IMR-90 (cell line): ENCODE measurements around the gene WRAP73. TPM values are rescaled to one million over a fixed set of nuclear protein-coding genes. Genes with fewer than 3 reads are reported as not detected.
A peak's percentile ranks its signal among the peaks of the same experiment; 100 is the strongest.

Experiments
- ATAC-seq: fragments of 200-7000 bp; cut with Tn5 transposase; 2 replicates; pipeline ENCODE4 v1.9.1; 2020; ENCODE audit warnings: low read depth, mild to moderate bottlenecking, moderate library complexity
- BruUV-seq: library from RNA; stranded (reverse); fragments of 400-500 nt; replicated peaks from 2 replicates; lab custom pipeline; 2021; lab: Mats Ljungman, UMichigan
- CTCF ChIA-PET: fragments of 300-600 bp; formaldehyde crosslinking; extraction: SDS; loops from one replicate; lab custom pipeline; 2021; ENCODE audit warnings: antibody characterized with exemption; lab: Yijun Ruan, JAX
- POLR2A ChIA-PET: fragments of 300-600 bp; sonication (Branson Sonifier 250); formaldehyde crosslinking; loops from one replicate; lab custom pipeline; 2022; ENCODE audit warnings: antibody characterized with exemption; ENCODE audit not compliant: unreplicated experiment; lab: Charles Lee
- DNase-seq: peaks from one replicate; pipeline ENCODE4 v3.0.0; 2013
- H2AFZ ChIP-seq: replicated peaks from 2 replicates; pipeline ENCODE3; 2013; ENCODE audit warnings: low read length, mild to moderate bottlenecking; ENCODE audit not compliant: poor library complexity
- H2AK5ac ChIP-seq: 2 replicates; pipeline ENCODE4 v1.6.1; 2013; ENCODE audit warnings: low read depth, low read length, inconsistent platforms
- H2AK9ac ChIP-seq: replicated peaks from 2 replicates; pipeline ENCODE3; 2013; ENCODE audit warnings: mild to moderate bottlenecking, low read depth, low read length, moderate library complexity; ENCODE audit not compliant: poor library complexity
- H2BK120ac ChIP-seq: 2 replicates; pipeline ENCODE4 v1.6.1; 2013; ENCODE audit warnings: low read depth, low read length, inconsistent platforms
- H2BK15ac ChIP-seq: 3 replicates; pipeline ENCODE4 v1.6.1; 2013; ENCODE audit warnings: low read depth, low read length, inconsistent platforms
- H2BK20ac ChIP-seq: 2 replicates; pipeline ENCODE4 v1.6.1; 2013; ENCODE audit warnings: low read depth, mild to moderate bottlenecking, inconsistent platforms, low read length, moderate library complexity
- H2BK5ac ChIP-seq: 2 replicates; pipeline ENCODE4 v1.6.1; 2013; ENCODE audit warnings: mild to moderate bottlenecking, low read depth, low read length, inconsistent platforms; ENCODE audit not compliant: poor library complexity, severe bottlenecking
- H3K14ac ChIP-seq: replicated peaks from 2 replicates; pipeline ENCODE4 v1.6.1; 2013; ENCODE audit warnings: low read depth, low read length, inconsistent platforms
- H3K18ac ChIP-seq: 2 replicates; pipeline ENCODE4 v1.6.1; 2013; ENCODE audit warnings: low read depth, low read length, control low read depth
- H3K23ac ChIP-seq: 2 replicates; pipeline ENCODE4 v1.6.1; 2013; ENCODE audit warnings: low read depth, low read length, inconsistent platforms
- H3K27ac ChIP-seq: 2 replicates; pipeline ENCODE4 v1.5.1; 2013; ENCODE audit warnings: mild to moderate bottlenecking, control low read depth, low read length; ENCODE audit not compliant: insufficient read depth
- H3K27me3 ChIP-seq: 2 replicates; pipeline ENCODE4 v1.6.1; 2013; ENCODE audit warnings: low read length; ENCODE audit not compliant: control insufficient read depth, insufficient read depth
- H3K36me3 ChIP-seq: 2 replicates; pipeline ENCODE4 v1.6.1; 2013; ENCODE audit warnings: low read length, mixed read lengths; ENCODE audit not compliant: control insufficient read depth, insufficient read depth
- H3K4ac ChIP-seq: 2 replicates; pipeline ENCODE4 v1.6.1; 2013; ENCODE audit warnings: low read depth, low read length, inconsistent platforms
- H3K4me1 ChIP-seq: 2 replicates; pipeline ENCODE4 v1.6.1; 2013; ENCODE audit warnings: low read length, mixed read lengths; ENCODE audit not compliant: control insufficient read depth, insufficient read depth
- H3K4me2 ChIP-seq: 2 replicates; pipeline ENCODE4 v1.6.1; 2013; ENCODE audit warnings: low read depth, mild to moderate bottlenecking, control low read depth, low read length, moderate library complexity
- H3K4me3 ChIP-seq: 2 replicates; pipeline ENCODE4 v1.5.1; 2013; ENCODE audit warnings: low read depth, mild to moderate bottlenecking, control low read depth, low read length, moderate library complexity; ENCODE audit not compliant: insufficient read depth
- H3K56ac ChIP-seq: 2 replicates; pipeline ENCODE4 v1.6.1; 2013; ENCODE audit warnings: low read length, inconsistent platforms; ENCODE audit not compliant: insufficient read depth; ENCODE audit errors: extremely low read depth
- H3K79me1 ChIP-seq, 2 experiments: 2 replicates each; pipeline ENCODE4 v1.6.1; 2013; ENCODE audit warnings: low read length in 2 of 2, inconsistent platforms in 1 of 2, low read depth in 1 of 2
- H3K9ac ChIP-seq: 2 replicates; pipeline ENCODE4 v1.6.1; 2013; ENCODE audit warnings: low read depth, low read length, control low read depth
- H3K9me1 ChIP-seq: 2 replicates; pipeline ENCODE4 v1.6.1; 2013; ENCODE audit warnings: low read length, inconsistent platforms; ENCODE audit not compliant: insufficient read depth
- H3K9me3 ChIP-seq: 2 replicates; pipeline ENCODE4 v1.6.1; 2013; ENCODE audit warnings: low read length; ENCODE audit not compliant: control insufficient read depth, insufficient read depth
- H4K20me1 ChIP-seq: 2 replicates; pipeline ENCODE4 v1.6.1; 2013; ENCODE audit warnings: low read length, inconsistent platforms; ENCODE audit not compliant: insufficient read depth
- H4K5ac ChIP-seq: 2 replicates; pipeline ENCODE4 v1.6.1; 2013; ENCODE audit warnings: mild to moderate bottlenecking, low read depth, low read length, control low read depth
- H4K8ac ChIP-seq, 2 experiments: 2 replicates each; pipeline ENCODE4 v1.6.1; 2013; ENCODE audit warnings: low read depth in 2 of 2, low read length in 2 of 2, control low read depth in 1 of 2, inconsistent platforms in 1 of 2
- H4K91ac ChIP-seq: 2 replicates; pipeline ENCODE4 v1.6.1; 2013; ENCODE audit warnings: low read depth, low read length, inconsistent platforms; ENCODE audit not compliant: insufficient read depth
- RAD21 ChIP-seq: IDR thresholded peaks from 2 replicates; pipeline ENCODE4 v1.6.1; 2012; ENCODE audit warnings: low read length, improper control_type of control experiment
- USF2 ChIP-seq: fragments of 150-350 bp; IDR thresholded peaks from 2 replicates; pipeline ENCODE4 v1.6.1; 2017; ENCODE audit warnings: mild to moderate bottlenecking, antibody characterized with exemption, low read length, low read depth
- WGBS, 2 experiments: methylation state at CpG; one replicate each; pipeline versions ENCODE4 v1.1.5 to v1.1.7; 2013; ENCODE audit warnings: missing lambda C conversion rate in 2 of 2; ENCODE audit not compliant: insufficient read length in 1 of 2; ENCODE audit errors: extremely low coverage in 2 of 2; 5-methylcytosine and 5-hydroxymethylcytosine counted together
- dilution Hi-C: fragments of 300-500 bp; cut with HindIII; formaldehyde crosslinking; loops from one replicate; pipeline ENCODE4 v1.14.3; 2018; ENCODE audit warnings: low sequenced_read_pairs; ENCODE audit not compliant: unreplicated experiment
- in situ Hi-C: fragments of 300-500 bp; cut with MboI; formaldehyde crosslinking; loops from 3 replicates; pipeline ENCODE4 v1.14.3; 2019; ENCODE audit warnings: low sequenced_read_pairs, inconsistent platforms, mixed read lengths
- intact Hi-C: fragments of 100-400 bp; cut with micrococcal nuclease; formaldehyde crosslinking; loops from 2 replicates; pipeline ENCODE4 v1.10.0; 2022
- polyA plus RNA-seq, 3 experiments: library from polyadenylated mRNA; depleted of rRNA; stranded (reverse); fragments of >200 nt; gene quantifications; 2 replicates each; pipeline ENCODE4 v1.2.3, GENCODE V29; 2012; ENCODE audit warnings: low replicate concordance in 1 of 3
- total RNA-seq: library from RNA; depleted of rRNA; stranded (reverse); fragments of >200 nt; gene quantifications from 2 replicates; pipeline ENCODE4 v1.2.3, GENCODE V29; 2012

Gene WRAP73
- total and polyA plus RNA-seq, 2 of the 4 experiments (the other 2 are of a cell fraction) = 10.8 to 23.6 TPM

GRCh38 chr1:3590951-3591865 is 58.7 kb downstream of the WRAP73 start (continued):
- TF ChIP-seq RAD21 = no peak

- no peak overlapping the region for H3K56ac ChIP-seq
- ATAC-seq = peak; percentile 13; the same call in 1 of the 2 replicates
- POLR2A ChIA-PET = no interaction called here
- H2BK15ac ChIP-seq = no peak overlapping the region
- H3K4me3 ChIP-seq = no peak overlapping the region
- H3K9me1 ChIP-seq = no peaks in the 10 kb centered on the region
- no peak overlapping the region for H2BK5ac ChIP-seq
- H3K9ac ChIP-seq = no peak overlapping the region
- H2AK5ac ChIP-seq = no peak overlapping the region
- no peaks in the 10 kb centered on the region; the same call in 1 of the 2 replicates for H3K27me3 ChIP-seq
- no TSS peak for BruUV-seq
- no peak for DNase-seq
- no peak overlapping the region for H2BK20ac ChIP-seq
- H3K9me3 ChIP-seq = no peaks in the 10 kb centered on the region
- H3K4me2 ChIP-seq = no peak overlapping the region
- H3K36me3 ChIP-seq = no peaks in the 10 kb centered on the region
- no peaks in the 10 kb centered on the region for H3K79me1 ChIP-seq
- intact Hi-C loops (no loop called here), dilution Hi-C loops (no loop called here), in situ Hi-C loops (no loop called here)
- no peak overlapping the region for H3K4ac ChIP-seq
- no peak for TF ChIP-seq USF2
- no peak overlapping the region for H3K23ac ChIP-seq
- peak overlapping the region; percentile 58 for H2AFZ ChIP-seq
- H2AK9ac ChIP-seq = no peak overlapping the region
- H4K8ac ChIP-seq = no peak overlapping the region
- CTCF ChIA-PET = no interaction called here
- H2BK120ac ChIP-seq = no peak overlapping the region
- H3K18ac ChIP-seq = no peak overlapping the region
- H4K91ac ChIP-seq = no peak overlapping the region
- H4K20me1 ChIP-seq = no peaks in the 10 kb centered on the region; the same call in 1 of the 2 replicates
- no peak overlapping the region for H3K27ac ChIP-seq
- no peaks in the 10 kb centered on the region for H3K4me1 ChIP-seq
- 70% methylated on average over 7 of the region's 27 CpGs; no CpG with 5 or more reads in 1 of the 2 experiments for WGBS, 2 experiments
- no peak overlapping the region for H4K5ac ChIP-seq
- no peak overlapping the region for H3K14ac ChIP-seq
Measured at GRCh38 chr1:3590139-3590763, 59.7 kb downstream of the WRAP73 start.
